IMR-90 (cell line): ENCODE results near the gene SMARCD1. TPM values are rescaled to one million over a fixed set of nuclear protein-coding genes. Genes with fewer than 3 reads are reported as not detected.

Experiments
- ATAC-seq: fragments of 200-7000 bp; cut with Tn5 transposase; 2 replicates; pipeline ENCODE4 v1.9.1; 2020; ENCODE audit warnings: low read depth, mild to moderate bottlenecking, moderate library complexity
- BruUV-seq: library from RNA; stranded (reverse); fragments of 400-500 nt; replicated peaks from 2 replicates; lab custom pipeline; 2021; lab: Mats Ljungman, UMichigan
- CTCF ChIA-PET: fragments of 300-600 bp; formaldehyde crosslinking; extraction: SDS; loops from one replicate; lab custom pipeline; 2021; ENCODE audit warnings: antibody characterized with exemption; lab: Yijun Ruan, JAX
- POLR2A ChIA-PET: fragments of 300-600 bp; sonication (Branson Sonifier 250); formaldehyde crosslinking; loops from one replicate; lab custom pipeline; 2022; ENCODE audit warnings: antibody characterized with exemption; ENCODE audit not compliant: unreplicated experiment; lab: Charles Lee
- DNase-seq: peaks from one replicate; pipeline ENCODE4 v3.0.0; 2013
- H2AFZ ChIP-seq: replicated peaks from 2 replicates; pipeline ENCODE3; 2013; ENCODE audit warnings: low read length, mild to moderate bottlenecking; ENCODE audit not compliant: poor library complexity
- H2AK5ac ChIP-seq: 2 replicates; pipeline ENCODE4 v1.6.1; 2013; ENCODE audit warnings: low read depth, low read length, inconsistent platforms
- H2AK9ac ChIP-seq: replicated peaks from 2 replicates; pipeline ENCODE3; 2013; ENCODE audit warnings: mild to moderate bottlenecking, low read depth, low read length, moderate library complexity; ENCODE audit not compliant: poor library complexity
- H2BK120ac ChIP-seq: 2 replicates; pipeline ENCODE4 v1.6.1; 2013; ENCODE audit warnings: low read depth, low read length, inconsistent platforms
- H2BK15ac ChIP-seq: 3 replicates; pipeline ENCODE4 v1.6.1; 2013; ENCODE audit warnings: low read depth, low read length, inconsistent platforms
- H2BK20ac ChIP-seq: 2 replicates; pipeline ENCODE4 v1.6.1; 2013; ENCODE audit warnings: low read depth, mild to moderate bottlenecking, inconsistent platforms, low read length, moderate library complexity
- H2BK5ac ChIP-seq: 2 replicates; pipeline ENCODE4 v1.6.1; 2013; ENCODE audit warnings: mild to moderate bottlenecking, low read depth, low read length, inconsistent platforms; ENCODE audit not compliant: poor library complexity, severe bottlenecking
- H3K14ac ChIP-seq: replicated peaks from 2 replicates; pipeline ENCODE4 v1.6.1; 2013; ENCODE audit warnings: low read depth, low read length, inconsistent platforms
- H3K18ac ChIP-seq: 2 replicates; pipeline ENCODE4 v1.6.1; 2013; ENCODE audit warnings: low read depth, low read length, control low read depth
- H3K23ac ChIP-seq: 2 replicates; pipeline ENCODE4 v1.6.1; 2013; ENCODE audit warnings: low read depth, low read length, inconsistent platforms
- H3K27ac ChIP-seq: 2 replicates; pipeline ENCODE4 v1.5.1; 2013; ENCODE audit warnings: mild to moderate bottlenecking, control low read depth, low read length; ENCODE audit not compliant: insufficient read depth
- H3K27me3 ChIP-seq: 2 replicates; pipeline ENCODE4 v1.6.1; 2013; ENCODE audit warnings: low read length; ENCODE audit not compliant: control insufficient read depth, insufficient read depth
- H3K36me3 ChIP-seq: 2 replicates; pipeline ENCODE4 v1.6.1; 2013; ENCODE audit warnings: low read length, mixed read lengths; ENCODE audit not compliant: control insufficient read depth, insufficient read depth
- H3K4ac ChIP-seq: 2 replicates; pipeline ENCODE4 v1.6.1; 2013; ENCODE audit warnings: low read depth, low read length, inconsistent platforms
- H3K4me1 ChIP-seq: 2 replicates; pipeline ENCODE4 v1.6.1; 2013; ENCODE audit warnings: low read length, mixed read lengths; ENCODE audit not compliant: control insufficient read depth, insufficient read depth
- H3K4me2 ChIP-seq: 2 replicates; pipeline ENCODE4 v1.6.1; 2013; ENCODE audit warnings: low read depth, mild to moderate bottlenecking, control low read depth, low read length, moderate library complexity
- H3K4me3 ChIP-seq: 2 replicates; pipeline ENCODE4 v1.5.1; 2013; ENCODE audit warnings: low read depth, mild to moderate bottlenecking, control low read depth, low read length, moderate library complexity; ENCODE audit not compliant: insufficient read depth
- H3K56ac ChIP-seq: 2 replicates; pipeline ENCODE4 v1.6.1; 2013; ENCODE audit warnings: low read length, inconsistent platforms; ENCODE audit not compliant: insufficient read depth; ENCODE audit errors: extremely low read depth
- H3K79me1 ChIP-seq, 2 experiments: 2 replicates each; pipeline ENCODE4 v1.6.1; 2013; ENCODE audit warnings: low read length in 2 of 2, inconsistent platforms in 1 of 2, low read depth in 1 of 2
- H3K9ac ChIP-seq: 2 replicates; pipeline ENCODE4 v1.6.1; 2013; ENCODE audit warnings: low read depth, low read length, control low read depth
- H3K9me1 ChIP-seq: 2 replicates; pipeline ENCODE4 v1.6.1; 2013; ENCODE audit warnings: low read length, inconsistent platforms; ENCODE audit not compliant: insufficient read depth
- H3K9me3 ChIP-seq: 2 replicates; pipeline ENCODE4 v1.6.1; 2013; ENCODE audit warnings: low read length; ENCODE audit not compliant: control insufficient read depth, insufficient read depth
- H4K20me1 ChIP-seq: 2 replicates; pipeline ENCODE4 v1.6.1; 2013; ENCODE audit warnings: low read length, inconsistent platforms; ENCODE audit not compliant: insufficient read depth
- H4K5ac ChIP-seq: 2 replicates; pipeline ENCODE4 v1.6.1; 2013; ENCODE audit warnings: mild to moderate bottlenecking, low read depth, low read length, control low read depth
- H4K8ac ChIP-seq, 2 experiments: 2 replicates each; pipeline ENCODE4 v1.6.1; 2013; ENCODE audit warnings: low read depth in 2 of 2, low read length in 2 of 2, control low read depth in 1 of 2, inconsistent platforms in 1 of 2
- H4K91ac ChIP-seq: 2 replicates; pipeline ENCODE4 v1.6.1; 2013; ENCODE audit warnings: low read depth, low read length, inconsistent platforms; ENCODE audit not compliant: insufficient read depth
- BHLHE40 ChIP-seq: fragments of 150-350 bp; IDR thresholded peaks from 2 replicates; pipeline ENCODE4 v1.6.1; 2016; ENCODE audit warnings: mild to moderate bottlenecking, low read depth, low read length
- CTCF ChIP-seq: conservative IDR thresholded peaks from 2 replicates; pipeline ENCODE4 v1.5.1; 2012; ENCODE audit warnings: mild to moderate bottlenecking, low read depth, low read length, improper control_type of control experiment
- ELK1 ChIP-seq: fragments of 150-350 bp; IDR thresholded peaks from 2 replicates; pipeline ENCODE4 v1.6.1; 2016; ENCODE audit warnings: low read depth, mild to moderate bottlenecking, low read length, moderate library complexity, borderline replicate concordance
- MAFK ChIP-seq: IDR thresholded peaks from 2 replicates; pipeline ENCODE4 v1.6.1; 2012; ENCODE audit warnings: low read depth, low read length, improper control_type of control experiment
- MXI1 ChIP-seq: IDR thresholded peaks from 2 replicates; pipeline ENCODE4 v1.6.1; 2012; ENCODE audit warnings: low read depth, mild to moderate bottlenecking, low read length, moderate library complexity, borderline replicate concordance
- NFE2L2 ChIP-seq: fragments of 150-350 bp; IDR thresholded peaks from 2 replicates; pipeline ENCODE4 v1.6.1; 2016; ENCODE audit warnings: low read depth, mild to moderate bottlenecking, low read length
- POLR2A ChIP-seq: IDR thresholded peaks from 2 replicates; pipeline ENCODE4 v1.6.1; 2012; ENCODE audit warnings: mild to moderate bottlenecking, low read depth, low read length
- RCOR1 ChIP-seq: IDR thresholded peaks from 2 replicates; pipeline ENCODE4 v1.6.1; 2012; ENCODE audit warnings: mild to moderate bottlenecking, low read length, improper control_type of control experiment; ENCODE audit not compliant: insufficient replicate concordance
- WGBS, 2 experiments: methylation state at CpG; one replicate each; pipeline versions ENCODE4 v1.1.5 to v1.1.7; 2013; ENCODE audit warnings: missing lambda C conversion rate in 2 of 2; ENCODE audit not compliant: insufficient read length in 1 of 2; ENCODE audit errors: extremely low coverage in 2 of 2; 5-methylcytosine and 5-hydroxymethylcytosine counted together
- dilution Hi-C: fragments of 300-500 bp; cut with HindIII; formaldehyde crosslinking; loops from one replicate; pipeline ENCODE4 v1.14.3; 2018; ENCODE audit warnings: low sequenced_read_pairs; ENCODE audit not compliant: unreplicated experiment
- in situ Hi-C: fragments of 300-500 bp; cut with MboI; formaldehyde crosslinking; loops from 3 replicates; pipeline ENCODE4 v1.14.3; 2019; ENCODE audit warnings: low sequenced_read_pairs, inconsistent platforms, mixed read lengths
- intact Hi-C: fragments of 100-400 bp; cut with micrococcal nuclease; formaldehyde crosslinking; loops from 2 replicates; pipeline ENCODE4 v1.10.0; 2022
- polyA plus RNA-seq, 3 experiments: library from polyadenylated mRNA; depleted of rRNA; stranded (reverse); fragments of >200 nt; gene quantifications; 2 replicates each; pipeline ENCODE4 v1.2.3, GENCODE V29; 2012; ENCODE audit warnings: low replicate concordance in 1 of 3
- total RNA-seq: library from RNA; depleted of rRNA; stranded (reverse); fragments of >200 nt; gene quantifications from 2 replicates; pipeline ENCODE4 v1.2.3, GENCODE V29; 2012
- TF ChIP-seq, protein P1 (sequence below): fragments of 150-350 bp; IDR thresholded peaks from 2 replicates; pipeline ENCODE4 v1.6.1; 2017; ENCODE audit warnings: mild to moderate bottlenecking, antibody characterized with exemption, low read length, low read depth

Gene SMARCD1
- total and polyA plus RNA-seq, 2 of the 4 experiments (the other 2 are of a cell fraction), result 28.1 to 47.9 TPM

DNA sequence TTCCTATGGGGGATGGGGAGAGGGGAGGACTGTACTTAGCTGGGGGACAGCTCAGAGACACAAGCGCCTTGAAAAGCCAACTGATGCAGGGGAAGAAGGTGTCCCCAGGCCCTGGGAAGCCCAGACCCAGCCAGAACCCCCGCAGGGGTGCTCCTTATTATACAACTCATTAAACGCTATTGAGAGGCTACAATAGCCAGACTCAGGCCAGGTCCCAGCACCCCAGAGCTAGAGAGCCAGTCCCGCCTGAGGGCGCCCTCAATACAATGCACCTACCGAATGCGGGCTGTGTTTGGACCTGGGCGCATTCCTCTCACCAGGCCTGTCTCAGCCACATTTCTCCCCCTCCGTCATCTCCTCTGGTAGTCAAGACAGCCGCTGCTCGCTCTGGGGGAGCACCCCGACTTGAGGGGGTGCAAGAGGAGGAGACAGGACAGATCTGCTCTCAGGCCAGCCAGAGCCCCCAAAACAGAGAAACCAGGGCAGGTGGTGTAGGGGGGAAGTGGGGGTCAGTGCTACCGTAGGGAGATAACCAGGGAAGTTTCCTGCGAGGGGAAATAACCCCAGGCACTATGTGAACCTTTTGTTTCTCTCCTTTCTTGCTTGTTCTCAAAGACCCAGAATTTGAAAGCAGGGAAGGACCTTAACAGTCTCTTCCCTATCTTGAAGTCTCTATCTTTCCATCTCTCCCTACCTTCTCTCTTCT is 33.9 kb upstream of the SMARCD1 start:
- ChIA-PET POLR2A (no interaction called here), CTCF (interaction anchor here (2.1 kb wide), 1 partner anchor 84 kb away, joined by 7 read pairs; no protein-coding TSS in a partner anchor)
- Histone ChIP-seq H3K4ac (no peak overlapping the region), H2BK15ac (no peak overlapping the region), H4K20me1 (peaks cover 5% of the 10 kb centered on the region; the same call in 1 of the 2 replicates), H4K91ac (no peak overlapping the region), H2AK5ac (no peak overlapping the region), H2AFZ (no peak overlapping the region), H3K4me3 (no peak overlapping the region), H2BK120ac (no peak overlapping the region), H3K23ac (no peak overlapping the region), H2BK20ac (no peak overlapping the region), H3K56ac (no peak overlapping the region), H2BK5ac (no peak overlapping the region), H3K4me1 (no peaks in the 10 kb centered on the region), H4K5ac (no peak overlapping the region; the same call in 1 of the 2 replicates), H2AK9ac (no peak overlapping the region), H3K9ac (no peak overlapping the region), H3K79me1 (no peaks in the 10 kb centered on the region), H3K9me3 (no peaks in the 10 kb centered on the region), H3K4me2 (no peak overlapping the region), H3K18ac (no peak overlapping the region), H3K27me3 (peaks cover 57% of the 10 kb centered on the region), H3K27ac (no peak overlapping the region), H3K9me1 (no peaks in the 10 kb centered on the region), H3K36me3 (no peaks in the 10 kb centered on the region), H4K8ac (no peak overlapping the region), H3K14ac (no peak overlapping the region)
- in situ Hi-C loops (loop anchor here (5.0 kb wide), 1 partner anchor 184 kb away; no protein-coding TSS in a partner anchor), dilution Hi-C loops (no loop called here), intact Hi-C loops (no loop called here)
- ATAC-seq (no peak), DNase-seq (no peak)
- WGBS, 2 experiments, result 50% methylated on average over 2 of the region's 14 CpGs; no CpG with 5 or more reads in 1 of the 2 experiments
- no TSS peak for BruUV-seq
- no peak for TF ChIP-seq MAFK
- TF ChIP-seq NFE2L2, result no peak
- no peak for TF ChIP-seq BHLHE40
- TF ChIP-seq, protein P1, sequence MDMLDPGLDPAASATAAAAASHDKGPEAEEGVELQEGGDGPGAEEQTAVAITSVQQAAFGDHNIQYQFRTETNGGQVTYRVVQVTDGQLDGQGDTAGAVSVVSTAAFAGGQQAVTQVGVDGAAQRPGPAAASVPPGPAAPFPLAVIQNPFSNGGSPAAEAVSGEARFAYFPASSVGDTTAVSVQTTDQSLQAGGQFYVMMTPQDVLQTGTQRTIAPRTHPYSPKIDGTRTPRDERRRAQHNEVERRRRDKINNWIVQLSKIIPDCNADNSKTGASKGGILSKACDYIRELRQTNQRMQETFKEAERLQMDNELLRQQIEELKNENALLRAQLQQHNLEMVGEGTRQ, result no peak
- TF ChIP-seq CTCF, result no peak
- TF ChIP-seq MXI1, result no peak
- TF ChIP-seq ELK1, result no peak
- TF ChIP-seq POLR2A, result no peak
- no peak for TF ChIP-seq RCOR1
